Uterus (tissue), 4 donors: ENCODE results near the gene DNAJC7. TPM values are rescaled to one million over a fixed set of nuclear protein-coding genes. Genes with fewer than 3 reads are reported as not detected.

Source experiments
- DNase-seq, 2 donors: peaks; one replicate each; pipeline ENCODE4 v3.0.0-alpha.2; 2019 to 2020
- H3K27ac ChIP-seq, 2 donors: fragments of 200-600 bp; sonication (generic); 1 replicate in 1 of 2; 2 replicates in 1 of 2; pipeline ENCODE4 v1.5.1; 2016 to 2018
- H3K27me3 ChIP-seq, 2 donors: fragments of 200-600 bp; sonication (generic); one replicate each; pipeline ENCODE4 v1.5.1; 2018 to 2019; ENCODE audit warnings: control low read depth in 1 of 2
- H3K36me3 ChIP-seq, 2 donors: fragments of 200-600 bp; sonication (generic); one replicate each; pipeline ENCODE4 v1.5.1; 2019; ENCODE audit warnings: control low read depth in 1 of 2
- H3K4me1 ChIP-seq, 2 donors: fragments of 200-600 bp; sonication (generic); one replicate each; pipeline ENCODE4 v1.5.1; 2018 to 2019; ENCODE audit warnings: control low read depth in 1 of 2
- H3K4me3 ChIP-seq, 2 donors: fragments of 200-600 bp; sonication (generic); 1 replicate in 1 of 2; 2 replicates in 1 of 2; pipeline ENCODE4 v1.5.1; 2018 to 2019; ENCODE audit warnings: mild to moderate bottlenecking in 1 of 2
- H3K9me3 ChIP-seq, 2 donors: fragments of 200-600 bp; sonication (generic); one replicate each; pipeline ENCODE4 v1.5.1; 2019; ENCODE audit warnings: control low read depth in 1 of 2
- CTCF ChIP-seq, 4 experiments: fragments of 200-600 bp in 2 of 4; fragments of 450-650 bp in 2 of 4; sonication (generic) in 2 of 4; IDR thresholded peaks; one replicate each; pipeline ENCODE4 v1.5.1; 2016 to 2019; ENCODE audit warnings: antibody characterized with exemption in 4 of 4, mild to moderate bottlenecking in 2 of 4, moderate library complexity in 1 of 4
- POLR2A ChIP-seq, 2 donors: fragments of 450-650 bp; IDR thresholded peaks; one replicate each; pipeline ENCODE4 v1.6.1; 2016; ENCODE audit warnings: antibody characterized with exemption in 2 of 2, mild to moderate bottlenecking in 1 of 2, moderate library complexity in 1 of 2
- intact Hi-C: fragments of 100-400 bp; cut with DNase I; formaldehyde crosslinking; loops from one replicate; pipeline ENCODE4 v1.15.1; 2023; ENCODE audit warnings: low total_unique reads
- total RNA-seq, 4 donors: library from RNA; depleted of rRNA in 3 of 4; stranded (reverse); fragments of >200 nt in 3 of 4; gene quantifications; one replicate each; pipeline versions ENCODE4 v1.1.0 to v1.2.4, GENCODE V29; 2014 to 2023
- donor health status: DM: yes; HTN: yes; CAD: no.

The DNAJC7 gene
- total RNA-seq, 4 donors from 2014 or later, result 25.1 to 107 (median 53.1) TPM

GRCh38 chr17:41992576-41992975, 24.7 kb downstream of the DNAJC7 start:
- no peak for DNase-seq
- Histone ChIP-seq H3K36me3 (no peaks in the 10 kb centered on the region), H3K4me1 (no peaks in the 10 kb centered on the region), H3K4me3 (no peak overlapping the region), H3K27ac (no peak overlapping the region), H3K9me3 (no peaks in the 10 kb centered on the region), H3K27me3 (no peaks in the 10 kb centered on the region)
- TF ChIP-seq POLR2A (IDR thresholded peaks at IDR 0.05) (no peak), CTCF (IDR thresholded peaks at IDR 0.05) (no peak)
- intact Hi-C loops, result no loop called here

GRCh38 chr17:41989702-41990419, 27.4 kb downstream of the DNAJC7 start:
- H3K27me3 ChIP-seq, result no peaks in the 10 kb centered on the region
- no peak for DNase-seq
- no peaks in the 10 kb centered on the region for H3K4me1 ChIP-seq
- H3K27ac ChIP-seq, result no peak overlapping the region
- no peak for TF ChIP-seq CTCF (IDR thresholded peaks at IDR 0.05)
- no peak for TF ChIP-seq POLR2A (IDR thresholded peaks at IDR 0.05)
- no peak overlapping the region for H3K4me3 ChIP-seq
- intact Hi-C loops, result no loop called here
- H3K36me3 ChIP-seq, result no peaks in the 10 kb centered on the region
- H3K9me3 ChIP-seq, result no peaks in the 10 kb centered on the region

GRCh38 chr17:41988418-41988817, 28.8 kb downstream of the DNAJC7 start:
- Histone ChIP-seq H3K4me1 (no peaks in the 10 kb centered on the region), H3K27me3 (no peaks in the 10 kb centered on the region), H3K36me3 (no peaks in the 10 kb centered on the region), H3K9me3 (no peaks in the 10 kb centered on the region), H3K4me3 (no peak overlapping the region), H3K27ac (no peak overlapping the region)
- intact Hi-C loops, result no loop called here
- TF ChIP-seq POLR2A (IDR thresholded peaks at IDR 0.05) (no peak), CTCF (IDR thresholded peaks at IDR 0.05) (no peak)
- no peak for DNase-seq

GRCh38 chr17:41987642-41988041, 29.6 kb downstream of the DNAJC7 start:
- no peaks in the 10 kb centered on the region for H3K9me3 ChIP-seq
- no peak for DNase-seq
- no peaks in the 10 kb centered on the region for H3K27me3 ChIP-seq
- H3K36me3 ChIP-seq, result no peaks in the 10 kb centered on the region
- H3K27ac ChIP-seq, result no peak overlapping the region
- no peak overlapping the region for H3K4me3 ChIP-seq
- no peaks in the 10 kb centered on the region for H3K4me1 ChIP-seq
- intact Hi-C loops, result no loop called here
- TF ChIP-seq CTCF (IDR thresholded peaks at IDR 0.05) (no peak), POLR2A (IDR thresholded peaks at IDR 0.05) (no peak)

- H3K36me3 ChIP-seq, result no peaks in the 10 kb centered on the region
- intact Hi-C loops, result no loop called here
- H3K27ac ChIP-seq, result no peak overlapping the region
- DNase-seq, result no peak
- TF ChIP-seq CTCF (IDR thresholded peaks at IDR 0.05) (no peak), POLR2A (IDR thresholded peaks at IDR 0.05) (no peak)
- no peaks in the 10 kb centered on the region for H3K27me3 ChIP-seq
- no peak overlapping the region for H3K4me3 ChIP-seq
- H3K9me3 ChIP-seq, result no peaks in the 10 kb centered on the region
- H3K4me1 ChIP-seq, result no peaks in the 10 kb centered on the region
Measured at GRCh38 chr17:41986634-41987033, 30.6 kb downstream of the DNAJC7 start.
